T-helper 2 cell treated with Interferon-gamma antibody and Interleukin-4, amounts not matched to agents 5 μg/mL and 100 μg/mL, for 36 hours (primary cell): ENCODE results near the gene METTL15.
"Not testable (repeated sequence)": the region's sequence is repeated elsewhere in the genome, so short reads cannot be mapped to it uniquely, and the experiment has no call there.

Experiments
- DNase-seq: peaks from one replicate; pipeline ENCODE4 v3.0.0; 2021; ENCODE audit warnings: low spot score
- H3K27ac Mint-ChIP-seq: one replicate; pipeline ENCODE4 v1.8.0; 2021; ENCODE audit warnings: mild to moderate bottlenecking, mixed read lengths
- H3K27me3 Mint-ChIP-seq: one replicate; pipeline ENCODE4 v1.8.0; 2021; ENCODE audit warnings: low read depth, mixed read lengths
- H3K36me3 Mint-ChIP-seq: one replicate; pipeline ENCODE4 v1.8.0; 2021; ENCODE audit warnings: low read depth, mixed read lengths
- H3K4me1 Mint-ChIP-seq: one replicate; pipeline ENCODE4 v1.8.0; 2021; ENCODE audit warnings: low read depth, mixed read lengths
- H3K4me3 Mint-ChIP-seq: one replicate; pipeline ENCODE4 v1.8.0; 2022; ENCODE audit warnings: mild to moderate bottlenecking, moderate library complexity, mixed read lengths
- H3K9me3 Mint-ChIP-seq: one replicate; pipeline ENCODE4 v1.8.0; 2021; ENCODE audit warnings: mixed read lengths

METTL15 gene

GRCh38 chr11:28378095-28378494 is 269.9 kb downstream of the METTL15 start:
- not testable (repeated sequence) for H3K4me1 Mint-ChIP-seq, H3K4me3 Mint-ChIP-seq, H3K27me3 Mint-ChIP-seq, H3K36me3 Mint-ChIP-seq, H3K27ac Mint-ChIP-seq, DNase-seq
- H3K9me3 Mint-ChIP-seq: peaks cover 21% of the 10 kb centered on the region
